Measurements from ENCODE around the gene FRG2.
"Not testable (repeated sequence)": the region's sequence is repeated elsewhere in the genome, so short reads cannot be mapped to it uniquely, and the experiment has no call there.

The FRG2 gene

DNA sequence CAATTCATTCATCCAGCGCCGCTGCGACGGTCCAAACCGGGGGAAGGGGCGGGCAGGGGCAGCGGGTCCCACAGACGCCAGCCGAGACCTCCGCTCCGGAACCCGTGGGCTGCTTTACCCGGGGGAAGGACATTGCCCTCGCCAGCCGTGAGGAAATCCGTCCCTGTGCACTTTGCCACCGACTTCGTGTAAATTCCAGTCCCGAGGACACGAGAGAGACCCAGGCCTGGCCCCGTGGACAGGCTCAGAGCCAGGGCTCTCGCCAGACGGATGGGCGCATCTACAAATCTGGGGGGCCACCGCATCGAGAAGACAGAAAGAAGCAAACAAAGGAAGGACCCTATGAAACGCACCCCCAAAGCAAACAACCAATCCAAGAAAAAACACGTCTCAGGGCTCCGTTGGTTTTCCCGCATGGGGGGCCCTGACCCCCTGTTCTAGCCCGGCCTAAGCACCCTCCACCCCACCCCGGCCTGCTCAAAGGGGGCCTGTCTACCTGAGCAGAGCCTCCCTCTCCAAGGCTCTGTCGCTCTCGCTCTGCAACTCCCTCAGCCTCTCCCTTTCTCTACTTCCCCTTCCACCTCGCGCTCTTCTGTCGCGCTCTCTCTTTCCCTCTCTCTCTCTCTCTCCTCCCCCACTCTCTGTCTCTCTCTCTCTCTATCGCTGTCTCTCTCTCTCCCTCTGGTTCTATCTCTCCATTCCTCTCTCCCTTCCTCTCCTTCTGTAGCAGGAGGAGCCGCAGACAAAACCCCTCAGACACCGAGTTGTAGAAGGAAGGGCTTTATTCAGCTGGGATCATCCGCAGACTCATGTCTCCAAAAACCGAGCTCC, 11.3 kb downstream of the FRG2 start:
- DNase-seq, result no peak

DNA sequence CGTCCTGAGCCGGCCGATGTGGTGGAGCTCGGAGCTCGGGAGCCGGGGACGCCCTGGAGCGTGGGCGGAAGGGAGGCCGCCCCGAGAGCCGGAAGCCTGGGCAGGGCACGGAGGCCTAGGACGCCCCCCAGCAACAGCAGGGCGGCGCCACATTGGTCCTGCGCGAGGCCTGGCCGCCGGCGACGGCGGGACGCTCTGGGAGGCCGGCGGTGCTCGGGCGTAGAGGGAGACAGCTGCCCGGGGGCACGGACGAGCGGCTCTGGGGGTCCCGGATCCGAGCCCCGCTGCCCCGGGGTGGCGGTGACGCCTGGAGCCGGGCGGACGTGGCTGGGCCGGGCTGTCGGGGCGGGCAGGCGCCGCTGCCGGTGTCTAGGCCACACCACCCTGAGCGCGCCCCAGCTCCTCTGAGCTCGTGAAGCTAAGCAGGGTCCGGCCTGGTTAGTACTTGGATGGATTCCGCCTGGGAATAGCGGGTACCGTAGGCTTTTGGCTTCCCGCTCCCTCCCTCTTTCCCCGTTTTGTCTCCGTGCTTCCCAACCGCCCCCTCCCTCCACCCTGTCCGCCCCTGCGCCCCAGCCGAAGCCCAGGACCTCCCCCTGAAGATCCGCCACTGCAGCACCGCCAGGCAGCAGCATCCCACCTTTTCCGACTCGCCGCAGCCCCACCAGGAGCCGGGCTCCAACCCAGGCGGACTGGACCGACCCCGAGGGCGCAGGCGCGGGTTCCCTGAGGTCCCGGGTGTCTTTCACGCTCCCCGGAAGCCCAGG, 12.1 kb downstream of the FRG2 start:
- DNase-seq, result no peak

DNA sequence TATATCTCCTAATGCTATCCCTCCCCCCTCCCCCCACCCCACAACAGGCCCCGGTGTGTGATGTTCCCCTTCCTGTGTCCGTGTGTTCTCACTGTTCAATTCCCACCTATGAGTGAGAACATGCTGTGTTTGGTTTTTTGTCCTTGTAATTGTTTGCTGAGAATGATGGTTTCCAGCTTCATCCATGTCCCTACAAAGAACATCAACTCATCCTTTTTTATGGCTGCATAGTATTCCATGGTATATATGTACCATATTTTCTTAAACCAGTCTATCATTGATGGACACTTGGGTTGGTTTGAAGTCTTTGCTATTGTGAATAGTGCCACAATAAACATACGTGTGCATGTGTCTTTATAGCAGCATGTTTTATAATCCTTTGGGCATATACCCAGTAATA, 37.1 kb downstream of the FRG2 start:
- DNase-seq, result not testable (repeated sequence)

DNA sequence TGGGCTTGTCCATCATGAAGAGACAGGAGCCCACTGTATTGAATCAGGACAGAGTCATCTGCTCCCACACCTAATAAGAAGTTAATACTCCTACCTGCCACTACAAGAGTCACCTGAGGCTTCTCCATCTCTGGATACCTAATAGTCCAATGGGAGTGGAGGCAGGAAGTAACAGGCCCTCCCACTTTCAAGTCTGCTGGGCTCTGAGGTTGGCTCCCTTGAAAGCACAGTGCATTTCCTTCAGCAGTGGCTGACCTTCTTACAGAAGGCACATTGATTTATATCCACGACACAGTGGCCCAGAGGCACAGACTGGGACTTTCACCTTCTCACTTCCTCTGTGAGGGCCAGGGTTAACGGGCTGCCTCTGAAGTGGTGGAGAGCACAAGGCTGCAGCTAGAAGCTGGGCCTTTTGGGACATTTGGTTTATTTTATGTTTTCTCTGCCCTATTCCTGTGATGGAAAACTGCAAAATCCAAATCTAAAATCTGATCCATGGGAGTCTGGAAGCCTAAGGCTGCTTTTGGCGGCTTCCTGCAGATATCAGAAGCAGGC, 38.1 kb downstream of the FRG2 start:
- DNase-seq, result no peak

DNA sequence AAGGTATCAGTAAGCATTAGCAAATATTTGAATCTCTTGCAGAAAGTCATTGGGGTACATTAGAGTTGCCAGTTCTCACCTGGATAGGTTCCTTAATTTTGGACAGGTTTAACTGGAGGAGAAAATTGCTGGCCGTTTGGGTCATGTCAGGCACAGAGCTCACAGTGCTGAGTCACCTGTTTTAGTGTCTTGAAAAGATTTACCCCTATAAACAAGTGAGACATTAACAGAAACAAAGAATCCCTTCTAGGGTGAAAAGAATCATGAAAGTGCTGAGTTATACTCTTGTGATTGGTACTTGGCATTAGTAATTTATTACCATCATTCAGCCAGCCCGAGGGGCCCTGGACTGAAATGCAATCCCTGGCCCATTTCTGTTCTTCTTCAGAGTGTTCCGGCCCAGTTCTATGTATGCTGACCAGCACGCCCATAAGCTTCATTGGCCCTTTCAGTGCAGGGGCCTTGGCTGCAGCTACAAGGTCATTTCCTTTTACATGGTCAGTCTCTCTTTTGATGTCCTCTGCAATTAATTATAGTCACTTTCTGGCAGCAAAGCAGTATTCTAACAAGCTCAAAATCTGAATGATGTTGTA, 41.3 kb downstream of the FRG2 start:
- not testable (repeated sequence) for DNase-seq

DNA sequence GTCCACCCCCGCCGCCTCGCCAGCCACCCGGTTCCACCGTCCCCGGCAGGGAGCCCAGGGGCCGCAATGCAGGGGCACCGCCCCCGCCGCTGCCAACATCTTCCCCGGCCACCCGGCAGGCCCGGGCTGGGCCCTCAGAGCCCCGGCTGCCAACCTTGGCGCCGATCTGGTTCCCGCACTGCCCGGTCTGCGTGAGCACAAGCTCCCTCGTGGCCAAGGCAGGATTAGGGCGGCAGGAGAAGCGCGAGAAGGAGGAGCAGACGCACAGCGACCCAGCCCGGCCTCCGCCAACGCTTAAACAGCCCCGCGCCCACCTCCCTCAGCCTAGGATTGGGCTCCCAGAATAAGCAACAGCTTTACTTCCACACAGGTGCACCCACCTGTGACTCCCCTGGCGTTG, 42.4 kb downstream of the FRG2 start:
- DNase-seq, result not testable (repeated sequence)

DNA sequence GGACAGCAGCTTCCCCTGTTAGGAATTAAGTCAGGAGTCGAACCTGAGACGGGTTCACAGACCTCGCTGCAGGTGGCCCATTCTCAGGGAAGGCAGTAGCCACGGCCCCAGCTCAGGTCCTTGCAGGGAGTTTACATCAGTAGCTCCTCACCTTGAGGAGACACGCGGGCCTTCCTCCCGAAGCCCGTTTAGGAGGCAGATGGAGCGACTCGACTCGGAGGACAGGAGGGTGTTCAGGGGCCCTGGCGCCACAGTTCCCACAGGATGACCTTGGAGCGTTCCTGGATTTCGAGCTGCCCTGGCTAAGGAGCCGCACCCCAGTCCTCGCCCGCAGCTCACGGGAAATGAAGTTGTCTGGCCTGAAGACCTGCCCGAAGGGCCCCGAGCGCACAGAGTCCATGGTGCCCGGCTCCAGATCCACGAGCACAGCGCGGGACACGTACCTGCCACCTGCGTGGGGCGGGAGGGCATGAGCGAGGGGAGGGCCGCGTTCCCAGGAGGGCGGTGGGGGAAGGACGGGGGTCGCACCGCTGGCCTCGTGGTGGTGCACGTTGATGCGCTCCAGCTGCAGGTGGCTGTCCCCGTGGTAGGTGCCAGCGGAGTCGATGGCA, 43.0 kb downstream of the FRG2 start:
- not testable (repeated sequence) for DNase-seq

DNA sequence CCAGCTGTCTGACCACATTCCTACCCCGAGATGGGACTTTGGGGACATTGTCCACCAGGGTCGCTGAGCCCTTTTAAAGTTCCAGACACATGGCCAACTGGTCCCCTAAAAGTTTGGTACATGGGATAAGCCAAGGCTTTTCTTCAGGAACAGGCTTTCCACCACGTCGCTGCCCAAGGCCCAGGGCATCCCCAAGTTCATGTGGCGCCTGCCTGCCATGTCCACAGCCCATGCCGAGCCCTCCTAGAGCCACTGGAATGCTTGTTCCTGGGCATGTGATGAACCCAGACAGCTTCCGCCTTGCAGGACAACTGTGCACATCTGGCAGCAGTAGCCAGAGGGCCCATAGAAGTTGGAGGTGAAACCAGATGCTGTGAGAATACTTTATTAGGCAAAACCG, 45.1 kb downstream of the FRG2 start:
- DNase-seq, result no peak

DNA sequence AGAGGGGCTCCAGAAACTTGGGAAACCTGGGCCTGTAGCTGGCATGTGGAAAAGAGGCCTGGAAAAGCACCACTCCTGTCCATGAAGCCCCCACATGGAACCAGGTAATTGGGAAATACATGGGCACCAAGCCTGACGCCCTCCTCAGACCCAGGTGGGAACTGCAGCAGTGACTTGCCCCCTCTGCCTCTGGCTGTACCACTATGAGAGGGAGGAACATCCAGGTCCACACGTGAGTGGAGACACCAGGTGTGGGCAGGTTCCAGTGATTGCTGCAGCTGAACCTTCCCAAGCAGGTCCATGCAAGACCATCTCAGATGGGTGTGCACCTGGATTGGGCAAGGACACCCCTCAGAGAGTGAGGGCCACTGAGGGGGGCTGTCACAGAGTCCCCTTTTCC, 46.8 kb downstream of the FRG2 start:
- not testable (repeated sequence) for DNase-seq

DNA sequence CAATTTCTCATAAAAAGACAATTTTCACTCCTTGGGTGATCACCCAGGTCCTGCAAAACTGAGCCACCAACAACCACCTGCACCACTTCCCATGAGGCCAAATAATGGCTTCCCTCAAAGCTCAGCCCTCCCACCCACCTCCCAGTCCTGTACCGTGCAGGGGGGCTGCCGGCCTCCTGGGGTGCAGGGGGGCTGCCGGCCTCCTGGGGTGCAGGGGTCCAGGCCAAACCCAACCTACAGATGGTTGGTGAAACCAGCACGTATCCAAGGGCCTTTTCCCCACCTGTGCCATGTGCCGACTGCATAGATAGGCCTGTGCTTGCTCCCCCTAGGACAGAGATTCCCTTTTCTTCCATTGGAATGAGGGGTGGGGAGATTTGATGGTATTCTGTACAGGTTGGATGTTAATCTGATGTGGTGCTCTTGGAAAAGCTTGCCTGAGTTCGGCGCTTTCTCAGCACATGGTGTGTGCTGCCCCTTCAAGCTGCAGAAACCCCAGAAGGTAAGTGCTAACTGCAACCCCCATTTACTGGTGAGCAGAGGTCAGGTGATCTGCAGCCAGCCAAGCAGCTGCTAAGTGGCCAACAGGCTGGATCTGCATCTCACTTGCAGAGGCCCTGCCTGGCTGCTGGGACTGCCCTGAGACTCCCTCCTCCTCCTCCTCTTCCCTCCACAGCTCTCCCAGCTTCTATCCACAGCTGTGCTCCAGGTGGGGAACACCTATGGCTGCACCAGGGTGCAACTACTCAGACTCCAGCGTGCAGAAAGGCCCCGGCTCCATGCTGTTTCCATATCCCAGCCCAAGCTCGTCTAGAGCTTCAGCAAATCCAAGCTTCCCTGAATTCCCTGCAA, 47.6 kb downstream of the FRG2 start:
- DNase-seq, result no peak
